ENCODE data around the gene RIMS1.

DNA sequence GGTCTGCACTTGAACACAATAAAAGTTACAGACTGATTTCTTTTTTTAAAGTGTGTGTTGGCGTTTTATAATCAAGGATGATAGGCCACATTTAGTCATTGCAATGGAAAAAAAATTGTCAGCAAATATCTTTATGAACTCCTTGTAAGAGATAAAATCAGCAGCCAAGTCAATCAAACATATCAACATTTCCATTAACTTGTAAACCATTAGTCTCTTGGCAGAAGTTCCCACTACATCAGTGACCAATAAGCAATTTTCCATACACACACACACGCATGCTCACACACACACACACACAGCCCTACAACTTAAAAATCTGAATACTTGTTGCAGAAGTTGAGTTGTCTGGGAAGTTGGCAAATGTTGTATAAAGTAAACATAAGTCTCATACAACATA lies 419.6 kb downstream of the RIMS1 start:
- no peak for TF ChIP-seq ARNTL (CRISPR knock-in tag; IDR thresholded peaks at IDR 0.05; ENCODE audit: borderline replicate concordance, low read depth)
- TF ChIP-seq ZNF8 (CRISPR knock-in tag; IDR thresholded peaks at IDR 0.05): no peak
- TF ChIP-seq ZC3H10 (CRISPR knock-in tag; IDR thresholded peaks at IDR 0.05): no peak
- TF ChIP-seq, protein P1, sequence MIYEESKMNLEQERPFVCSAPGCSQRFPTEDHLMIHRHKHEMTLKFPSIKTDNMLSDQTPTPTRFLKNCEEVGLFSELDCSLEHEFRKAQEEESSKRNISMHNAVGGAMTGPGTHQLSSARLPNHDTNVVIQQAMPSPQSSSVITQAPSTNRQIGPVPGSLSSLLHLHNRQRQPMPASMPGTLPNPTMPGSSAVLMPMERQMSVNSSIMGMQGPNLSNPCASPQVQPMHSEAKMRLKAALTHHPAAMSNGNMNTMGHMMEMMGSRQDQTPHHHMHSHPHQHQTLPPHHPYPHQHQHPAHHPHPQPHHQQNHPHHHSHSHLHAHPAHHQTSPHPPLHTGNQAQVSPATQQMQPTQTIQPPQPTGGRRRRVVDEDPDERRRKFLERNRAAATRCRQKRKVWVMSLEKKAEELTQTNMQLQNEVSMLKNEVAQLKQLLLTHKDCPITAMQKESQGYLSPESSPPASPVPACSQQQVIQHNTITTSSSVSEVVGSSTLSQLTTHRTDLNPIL (CRISPR knock-in tag; IDR thresholded peaks at IDR 0.05; ENCODE audit: low read depth): no peak
- TF ChIP-seq, protein P2, sequence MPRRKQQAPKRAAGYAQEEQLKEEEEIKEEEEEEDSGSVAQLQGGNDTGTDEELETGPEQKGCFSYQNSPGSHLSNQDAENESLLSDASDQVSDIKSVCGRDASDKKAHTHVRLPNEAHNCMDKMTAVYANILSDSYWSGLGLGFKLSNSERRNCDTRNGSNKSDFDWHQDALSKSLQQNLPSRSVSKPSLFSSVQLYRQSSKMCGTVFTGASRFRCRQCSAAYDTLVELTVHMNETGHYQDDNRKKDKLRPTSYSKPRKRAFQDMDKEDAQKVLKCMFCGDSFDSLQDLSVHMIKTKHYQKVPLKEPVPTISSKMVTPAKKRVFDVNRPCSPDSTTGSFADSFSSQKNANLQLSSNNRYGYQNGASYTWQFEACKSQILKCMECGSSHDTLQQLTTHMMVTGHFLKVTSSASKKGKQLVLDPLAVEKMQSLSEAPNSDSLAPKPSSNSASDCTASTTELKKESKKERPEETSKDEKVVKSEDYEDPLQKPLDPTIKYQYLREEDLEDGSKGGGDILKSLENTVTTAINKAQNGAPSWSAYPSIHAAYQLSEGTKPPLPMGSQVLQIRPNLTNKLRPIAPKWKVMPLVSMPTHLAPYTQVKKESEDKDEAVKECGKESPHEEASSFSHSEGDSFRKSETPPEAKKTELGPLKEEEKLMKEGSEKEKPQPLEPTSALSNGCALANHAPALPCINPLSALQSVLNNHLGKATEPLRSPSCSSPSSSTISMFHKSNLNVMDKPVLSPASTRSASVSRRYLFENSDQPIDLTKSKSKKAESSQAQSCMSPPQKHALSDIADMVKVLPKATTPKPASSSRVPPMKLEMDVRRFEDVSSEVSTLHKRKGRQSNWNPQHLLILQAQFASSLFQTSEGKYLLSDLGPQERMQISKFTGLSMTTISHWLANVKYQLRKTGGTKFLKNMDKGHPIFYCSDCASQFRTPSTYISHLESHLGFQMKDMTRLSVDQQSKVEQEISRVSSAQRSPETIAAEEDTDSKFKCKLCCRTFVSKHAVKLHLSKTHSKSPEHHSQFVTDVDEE (CRISPR knock-in tag; IDR thresholded peaks at IDR 0.05): no peak
- no peak for TF ChIP-seq ZFP30 (CRISPR knock-in tag; IDR thresholded peaks at IDR 0.05)
- no peak for TF ChIP-seq PPARA (CRISPR knock-in tag; IDR thresholded peaks at IDR 0.05; ENCODE audit: borderline replicate concordance)
